GM19035 (cell line): ENCODE data around the gene OCIAD1.
"Not testable (repeated sequence)": the region's sequence is repeated elsewhere in the genome, so short reads cannot be mapped to it uniquely, and the experiment has no call there.

Experiments used
- ATAC-seq: cut with Tn5 transposase; IDR thresholded peaks from one replicate; pipeline ENCODE4 v1.9.1; 2021; ENCODE audit not compliant: unreplicated experiment

OCIAD1 gene

DNA sequence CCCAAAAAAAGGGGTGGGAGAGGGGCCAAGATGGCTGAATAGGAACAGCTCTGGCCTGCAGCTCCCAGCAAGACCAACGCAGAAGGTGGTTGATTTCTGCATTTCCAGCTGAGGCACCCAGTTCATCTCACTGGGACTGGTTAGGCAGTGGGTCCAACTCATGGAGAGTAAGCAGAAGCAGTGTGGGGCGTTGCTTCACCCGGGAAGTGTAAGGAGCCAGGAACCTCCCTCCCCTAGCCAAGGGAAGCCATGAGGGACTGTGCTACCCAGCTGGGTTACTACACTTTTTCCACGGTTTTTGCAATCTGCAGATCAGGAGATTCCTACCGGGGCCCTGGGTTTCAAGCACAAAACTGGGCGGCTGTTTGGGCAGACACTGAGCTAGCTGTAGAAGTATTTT, 13.9 kb upstream of the OCIAD1 start:
- ATAC-seq: no peak

DNA sequence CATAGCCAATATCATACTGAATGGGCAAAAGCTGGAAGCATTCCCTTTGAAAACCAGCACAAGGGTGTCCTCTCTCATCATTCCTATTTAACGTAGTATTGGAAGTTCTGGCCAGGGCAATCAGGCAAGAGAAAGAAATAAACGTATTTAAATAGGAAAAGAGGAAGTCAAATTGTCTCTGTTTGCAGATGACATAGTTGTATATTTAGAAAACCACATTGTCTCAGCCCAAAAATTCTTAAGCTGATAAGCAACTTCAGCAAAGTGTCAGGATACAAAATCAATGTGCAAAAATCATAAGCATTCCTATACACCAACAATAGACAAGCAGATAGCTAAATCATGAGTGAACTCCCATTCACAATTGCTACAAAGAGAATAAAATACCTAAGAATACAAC, 9.5 kb upstream of the OCIAD1 start:
- ATAC-seq: not testable (repeated sequence)

DNA sequence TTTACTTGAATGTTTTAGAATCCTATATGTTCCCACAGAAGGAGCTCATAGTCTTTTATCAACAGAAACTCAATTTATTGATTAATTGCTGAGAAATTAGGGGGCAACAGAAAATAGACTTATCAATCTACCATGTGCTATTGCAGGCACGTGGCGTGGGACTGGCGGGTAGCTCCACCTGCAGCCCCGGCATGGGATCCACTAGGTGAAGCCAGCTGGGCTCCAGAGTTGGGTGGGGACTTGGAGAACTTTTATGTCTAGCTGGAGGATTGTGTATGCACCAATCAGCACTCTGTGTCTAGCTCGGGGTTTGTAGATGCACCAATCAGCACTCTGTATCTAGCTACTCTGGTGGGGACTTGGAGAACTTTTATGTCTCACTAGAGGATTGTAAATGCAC, 3.3 kb upstream of the OCIAD1 start:
- ATAC-seq: no peak

DNA sequence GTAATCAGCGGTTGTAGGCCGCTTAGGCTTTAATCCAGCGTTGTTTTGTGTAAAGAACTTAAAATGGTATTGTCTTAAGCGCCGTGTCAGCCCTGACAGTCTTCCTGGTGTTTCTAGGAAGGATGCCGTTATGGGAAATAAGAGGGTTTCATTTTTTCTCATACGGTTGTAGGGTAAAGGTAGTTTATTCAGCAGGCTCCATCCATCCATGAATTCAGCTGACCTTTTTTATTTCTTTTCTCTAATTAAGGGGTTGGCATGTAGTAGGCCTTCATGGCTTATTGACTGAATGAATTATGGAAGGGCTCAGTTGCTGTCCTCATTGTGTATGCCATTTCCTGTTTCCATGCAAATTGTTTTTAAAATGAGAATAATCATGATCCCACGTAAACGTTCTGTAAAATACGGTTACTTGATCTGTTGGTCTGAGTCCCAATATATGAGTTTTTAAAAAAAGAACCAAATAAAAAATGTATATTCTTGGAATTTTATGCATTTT, 693 bp downstream of the OCIAD1 start:
- no peak for ATAC-seq

DNA sequence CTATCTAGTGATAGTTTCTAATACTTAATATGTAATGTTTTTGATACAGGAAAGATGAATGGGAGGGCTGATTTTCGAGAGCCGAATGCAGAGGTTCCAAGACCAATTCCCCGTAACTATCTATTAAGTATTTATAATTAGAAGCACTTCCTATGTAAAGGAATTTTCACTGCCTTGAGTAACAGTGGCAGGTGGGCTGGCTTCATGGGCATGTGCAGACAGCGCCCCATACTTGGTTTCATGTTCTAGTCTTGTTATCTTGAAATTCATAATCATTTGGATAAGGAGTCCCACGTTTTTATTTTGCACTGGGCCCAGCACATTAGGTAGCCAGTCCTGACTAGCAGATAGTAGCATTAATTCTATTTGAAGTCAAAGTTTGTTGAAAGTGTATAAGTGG, 1.7 kb downstream of the OCIAD1 start:
- ATAC-seq: no peak

DNA sequence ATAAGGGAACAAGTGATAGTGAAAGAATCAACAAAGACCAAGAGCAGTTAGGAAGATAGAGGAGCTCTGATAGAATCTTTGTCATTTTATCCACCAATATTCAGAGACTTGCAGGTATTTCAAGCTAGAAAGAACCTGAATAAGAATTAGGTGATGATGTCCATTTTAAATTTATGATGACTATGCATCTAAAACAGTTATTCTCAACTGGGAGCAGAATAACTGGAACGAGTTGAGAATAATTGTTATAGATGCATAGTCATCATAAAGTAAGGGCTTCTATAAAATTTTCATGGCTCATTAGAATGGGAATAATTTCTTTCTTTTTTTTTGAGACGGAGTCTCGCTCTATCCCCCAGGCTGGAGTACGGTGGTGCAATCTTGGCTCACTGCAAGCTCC, 5.8 kb downstream of the OCIAD1 start:
- no peak for ATAC-seq

DNA sequence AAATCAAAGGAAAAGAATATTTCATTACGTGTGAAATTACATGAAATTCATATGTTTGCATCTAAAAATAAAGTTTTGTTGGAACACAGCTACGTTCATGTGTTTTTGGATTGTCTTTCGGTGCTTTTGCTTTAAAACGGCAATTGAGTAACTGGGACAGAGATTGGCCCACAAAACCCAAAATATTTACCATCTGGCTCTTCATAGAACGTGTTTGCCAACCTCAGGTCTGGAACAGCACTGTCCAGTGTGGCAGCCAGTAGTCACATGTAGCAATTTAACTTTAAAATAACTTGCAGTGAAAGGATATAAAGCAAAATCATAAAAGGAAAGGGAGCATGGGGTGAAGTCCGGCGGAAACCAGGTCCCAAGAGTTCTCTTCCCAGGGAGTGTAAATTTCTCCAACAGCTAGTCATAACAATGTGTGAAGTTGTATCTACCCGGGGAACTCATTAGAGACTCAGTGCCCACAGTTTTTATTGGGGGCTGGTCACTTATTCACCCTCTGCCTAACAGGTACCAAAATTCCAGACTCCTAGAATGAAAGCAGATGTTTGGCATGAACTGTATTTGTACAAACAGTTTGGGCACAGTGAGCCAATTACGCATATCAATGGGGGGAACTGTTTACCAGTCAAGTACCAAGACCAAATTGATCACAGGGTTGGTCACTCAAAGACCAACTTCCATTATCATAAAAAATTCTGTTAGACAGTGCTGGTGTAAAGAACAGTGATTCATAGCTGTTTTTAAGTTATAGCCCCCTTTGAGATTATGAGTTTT, 10.3 kb downstream of the OCIAD1 start:
- ATAC-seq: no peak

DNA sequence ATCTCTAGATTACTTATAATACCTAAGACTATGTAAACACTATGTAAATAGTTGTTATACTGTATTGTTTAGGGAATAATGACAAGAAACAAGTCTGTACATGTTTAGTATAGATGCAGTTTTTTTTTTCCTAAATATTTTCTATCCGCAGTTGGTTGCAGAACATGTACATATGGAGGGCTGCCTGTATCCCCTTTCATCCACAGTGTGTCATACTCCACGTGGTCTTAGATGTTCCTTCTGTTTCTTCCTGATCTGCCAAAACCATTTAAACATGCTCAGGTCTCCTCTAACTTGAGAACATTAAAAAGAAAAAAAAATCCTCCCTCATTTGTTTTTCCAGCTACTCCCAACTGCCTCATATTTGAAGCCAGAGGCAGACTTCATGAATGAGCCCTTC, 14.0 kb downstream of the OCIAD1 start:
- ATAC-seq: no peak

DNA sequence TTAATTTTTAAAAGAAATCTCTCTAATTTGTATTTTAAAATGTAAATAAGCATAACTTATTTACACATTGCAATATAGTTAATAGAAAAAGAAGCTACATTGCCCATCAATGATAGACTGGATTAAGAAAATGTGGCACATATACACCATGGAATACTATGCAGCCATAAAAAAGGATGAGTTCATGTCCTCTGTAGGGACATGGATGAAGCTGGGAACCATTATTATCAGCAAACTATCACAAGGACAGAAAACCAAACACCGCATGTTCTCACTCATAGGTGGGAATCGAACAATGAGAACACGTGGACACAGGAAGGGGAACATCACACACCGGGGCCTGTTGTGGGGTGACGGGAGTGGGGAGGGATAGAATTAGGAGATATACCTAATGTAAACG, 17.9 kb downstream of the OCIAD1 start:
- not testable (repeated sequence) for ATAC-seq

DNA sequence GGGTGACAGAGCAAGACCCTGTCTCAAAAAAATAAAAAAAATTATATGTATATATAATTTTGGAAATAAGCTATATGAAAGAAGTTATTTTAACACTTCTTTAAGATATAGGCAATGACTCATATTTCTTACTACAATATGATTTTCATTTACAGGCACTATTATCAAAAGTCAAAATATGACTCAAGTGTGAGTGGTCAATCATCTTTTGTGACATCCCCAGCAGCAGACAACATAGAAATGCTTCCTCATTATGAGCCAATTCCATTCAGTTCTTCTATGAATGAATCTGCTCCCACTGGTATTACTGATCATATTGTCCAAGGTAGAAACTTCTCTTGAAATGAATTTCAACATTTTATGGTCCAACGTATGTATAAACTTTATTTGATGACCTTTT, 20.8 kb downstream of the OCIAD1 start:
- ATAC-seq: no peak

DNA sequence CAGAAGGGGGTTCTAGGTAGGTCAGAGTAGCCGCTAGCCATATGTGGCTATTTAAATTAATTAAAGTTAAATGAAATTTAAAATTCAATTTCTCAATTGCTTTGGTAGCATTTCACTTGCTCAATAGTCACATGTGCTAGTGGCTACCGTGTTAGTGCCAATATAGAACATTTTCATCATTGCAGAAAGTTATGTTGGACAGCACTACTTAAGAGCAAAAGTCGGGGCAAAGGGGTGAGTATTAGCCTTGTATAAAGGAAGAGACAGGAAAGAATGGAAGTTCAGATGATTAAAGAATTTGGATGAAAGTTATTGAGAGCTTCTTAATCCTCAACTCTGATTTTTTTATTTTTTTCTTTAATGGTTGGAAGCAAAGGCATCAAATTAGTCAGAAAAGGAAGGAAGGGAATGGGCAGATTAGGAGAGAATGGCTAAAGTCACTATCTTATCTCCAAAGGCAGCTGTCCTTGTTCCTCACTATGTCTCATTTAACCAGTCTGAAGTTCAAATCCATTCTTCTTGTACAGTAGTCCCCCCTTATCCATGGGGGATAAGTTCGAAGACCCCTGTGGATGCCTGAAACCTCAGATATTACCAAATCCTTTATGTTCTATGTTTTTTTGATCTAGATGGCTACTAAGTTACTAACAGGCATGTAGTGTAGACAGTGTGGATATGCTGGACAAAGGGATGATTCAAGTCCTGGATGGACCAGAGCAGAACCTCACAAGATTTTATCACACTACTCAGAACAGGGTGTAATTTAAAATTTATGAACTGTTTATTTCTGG, 22.9 kb downstream of the OCIAD1 start:
- ATAC-seq: no peak

DNA sequence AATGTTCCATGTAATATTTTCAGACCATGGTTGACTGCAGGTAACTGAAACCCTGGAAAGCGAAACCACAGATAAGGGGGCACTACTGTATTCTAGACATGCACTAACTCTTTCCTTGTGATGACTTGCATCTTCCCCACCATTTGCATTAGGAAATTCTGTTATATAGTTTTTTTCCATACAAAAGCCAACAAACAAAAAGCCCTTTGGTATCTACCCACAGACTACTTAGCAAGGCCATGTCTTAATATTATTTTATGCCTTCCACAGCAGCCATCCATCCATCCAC, 23.5 kb downstream of the OCIAD1 start:
- ATAC-seq: no peak

DNA sequence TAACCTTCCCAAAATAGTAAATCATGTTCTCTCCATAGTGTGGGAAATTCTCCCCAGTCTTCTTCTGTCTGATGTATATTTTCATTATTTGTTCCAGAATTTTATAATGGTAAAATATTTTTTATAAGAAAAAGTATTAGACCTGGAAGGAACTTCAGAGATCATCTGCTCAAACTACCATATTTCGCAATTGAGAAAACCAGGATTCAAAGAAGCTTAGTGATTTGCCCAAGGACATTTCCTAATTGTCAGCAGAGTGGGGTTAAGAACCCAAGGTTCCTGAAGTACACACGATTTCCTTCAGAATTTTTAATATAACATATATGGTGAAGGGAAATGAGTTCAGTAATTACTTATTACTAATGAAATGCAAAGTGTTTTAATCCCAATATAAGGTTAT, 24.1 kb downstream of the OCIAD1 start:
- ATAC-seq: no peak

DNA sequence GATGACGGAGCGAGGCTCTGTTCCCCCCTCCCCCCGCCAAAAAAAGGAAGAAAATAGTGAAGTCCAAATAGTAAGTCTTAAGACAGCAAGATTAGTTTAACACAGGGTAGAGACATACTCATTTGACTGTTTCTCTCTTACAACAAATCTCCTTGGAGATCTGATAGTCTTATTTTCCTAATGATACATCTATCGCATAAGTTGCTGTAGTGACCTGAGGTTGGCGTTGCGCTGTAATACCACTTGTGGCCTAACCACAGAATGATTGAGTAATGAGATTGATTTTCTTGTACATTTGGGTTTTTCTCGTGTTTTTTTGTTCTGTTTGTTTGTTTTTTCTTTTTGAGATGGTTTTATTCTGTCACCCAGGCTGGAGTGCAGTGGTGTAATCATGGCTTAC, 27.2 kb downstream of the OCIAD1 start:
- no peak for ATAC-seq

DNA sequence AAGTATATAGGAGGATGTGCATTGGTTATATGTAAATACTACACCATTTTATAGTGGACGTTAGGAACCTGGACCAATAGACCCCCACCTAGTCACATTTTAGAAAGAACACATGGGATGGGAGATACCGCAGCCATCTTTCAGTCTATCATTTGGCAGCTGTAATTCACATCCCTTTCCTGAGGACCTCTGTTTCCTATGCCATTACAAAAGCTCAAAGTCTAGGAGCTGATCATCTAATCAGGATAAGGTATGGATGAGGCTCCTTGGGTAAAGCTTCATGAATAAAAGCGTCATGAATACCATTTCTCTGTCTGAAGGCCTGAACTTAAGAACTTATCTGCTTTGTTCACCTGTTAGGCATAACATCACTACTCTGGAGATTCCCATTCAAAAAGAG, 31.1 kb downstream of the OCIAD1 start:
- no peak for ATAC-seq

DNA sequence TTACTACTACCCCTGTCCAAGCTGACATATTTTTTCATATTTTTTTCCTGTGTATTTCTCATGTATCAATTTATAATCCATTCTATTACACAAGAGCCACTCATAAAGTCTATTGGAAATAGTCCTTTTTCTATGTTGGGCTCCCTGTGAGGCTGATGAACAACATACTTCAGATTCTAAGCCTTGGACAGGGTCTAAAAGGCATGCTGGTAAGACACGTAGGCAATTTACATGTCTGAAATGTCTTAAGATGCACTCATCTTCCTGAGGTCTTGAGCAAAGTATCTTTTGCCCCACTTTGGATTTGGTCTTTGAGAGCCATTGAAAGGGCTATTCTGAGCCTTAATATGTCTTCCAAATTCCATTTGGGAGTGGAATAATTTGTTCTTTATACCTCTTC, 31.8 kb downstream of the OCIAD1 start:
- no peak for ATAC-seq

DNA sequence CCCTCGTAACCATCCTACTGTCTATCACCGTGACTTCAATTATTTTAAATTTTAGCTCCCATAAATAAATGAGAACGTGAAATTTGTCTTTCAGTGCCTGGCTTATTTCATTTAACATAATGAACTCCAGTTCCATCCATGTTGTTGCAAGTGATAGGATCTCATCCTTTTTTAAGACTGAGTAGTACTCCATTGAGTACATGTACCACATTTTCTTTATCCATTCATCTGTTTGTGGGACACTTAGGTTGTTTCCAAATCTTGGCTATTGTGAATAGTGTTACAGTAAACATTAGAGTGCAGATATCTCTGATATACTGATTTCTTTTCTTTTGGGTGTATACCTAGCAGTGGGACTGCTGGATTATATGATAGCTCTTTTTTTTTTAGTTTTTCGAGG, 32.8 kb downstream of the OCIAD1 start:
- ATAC-seq: no peak

DNA sequence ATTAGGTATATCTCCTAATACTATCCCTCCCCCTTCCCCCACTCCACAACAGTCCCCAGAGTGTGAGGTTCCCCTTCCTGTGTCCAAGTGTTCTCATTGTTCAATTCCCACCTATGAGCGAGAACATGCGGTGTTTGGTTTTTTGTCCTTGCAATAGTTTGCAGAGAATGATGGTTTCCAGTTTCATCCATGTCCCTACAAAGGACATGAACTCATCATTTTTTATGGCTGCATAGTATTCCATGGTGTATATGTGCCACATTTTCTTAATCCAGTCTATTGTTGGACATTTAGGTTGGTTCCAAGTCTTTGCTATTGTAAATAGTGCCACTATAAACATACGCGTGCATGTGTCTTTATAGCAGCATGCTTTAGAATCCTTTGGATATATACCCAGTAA, 33.8 kb downstream of the OCIAD1 start:
- ATAC-seq: not testable (repeated sequence)

DNA sequence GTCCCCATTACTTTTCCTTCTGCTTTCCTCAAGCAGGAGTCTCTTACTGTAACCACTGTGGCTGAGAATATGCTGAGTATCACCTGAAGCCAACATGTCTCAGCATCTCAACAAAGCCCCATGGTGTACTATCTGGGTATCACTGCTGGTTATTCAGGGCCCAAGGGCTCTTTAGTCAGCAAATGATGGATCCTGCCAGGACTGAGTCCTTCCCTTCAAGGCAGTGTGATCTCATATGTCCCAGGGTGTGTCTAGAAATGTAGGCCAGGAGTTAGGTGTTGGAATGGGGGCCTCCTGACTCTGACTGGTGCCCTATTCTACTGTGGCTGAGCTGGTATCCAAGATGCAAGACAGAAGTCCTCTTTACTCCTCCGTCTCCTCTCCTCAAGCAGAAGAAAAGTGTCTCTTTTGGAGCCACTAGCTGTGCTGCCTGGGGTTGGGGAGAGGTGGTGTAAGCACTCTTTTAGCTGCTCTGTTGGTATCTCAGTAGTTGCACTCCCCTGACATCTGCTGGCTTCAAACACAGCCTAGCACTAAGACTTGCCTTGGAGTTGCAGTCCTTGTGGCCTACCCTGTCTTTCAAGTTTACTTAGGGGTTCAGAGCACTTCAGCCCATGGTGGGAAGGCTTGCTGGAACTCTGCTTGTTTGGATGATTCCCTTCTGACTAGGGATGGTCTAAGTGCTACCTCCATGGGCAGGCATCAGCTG, 47.1 kb downstream of the OCIAD1 start:
- no peak for ATAC-seq

DNA sequence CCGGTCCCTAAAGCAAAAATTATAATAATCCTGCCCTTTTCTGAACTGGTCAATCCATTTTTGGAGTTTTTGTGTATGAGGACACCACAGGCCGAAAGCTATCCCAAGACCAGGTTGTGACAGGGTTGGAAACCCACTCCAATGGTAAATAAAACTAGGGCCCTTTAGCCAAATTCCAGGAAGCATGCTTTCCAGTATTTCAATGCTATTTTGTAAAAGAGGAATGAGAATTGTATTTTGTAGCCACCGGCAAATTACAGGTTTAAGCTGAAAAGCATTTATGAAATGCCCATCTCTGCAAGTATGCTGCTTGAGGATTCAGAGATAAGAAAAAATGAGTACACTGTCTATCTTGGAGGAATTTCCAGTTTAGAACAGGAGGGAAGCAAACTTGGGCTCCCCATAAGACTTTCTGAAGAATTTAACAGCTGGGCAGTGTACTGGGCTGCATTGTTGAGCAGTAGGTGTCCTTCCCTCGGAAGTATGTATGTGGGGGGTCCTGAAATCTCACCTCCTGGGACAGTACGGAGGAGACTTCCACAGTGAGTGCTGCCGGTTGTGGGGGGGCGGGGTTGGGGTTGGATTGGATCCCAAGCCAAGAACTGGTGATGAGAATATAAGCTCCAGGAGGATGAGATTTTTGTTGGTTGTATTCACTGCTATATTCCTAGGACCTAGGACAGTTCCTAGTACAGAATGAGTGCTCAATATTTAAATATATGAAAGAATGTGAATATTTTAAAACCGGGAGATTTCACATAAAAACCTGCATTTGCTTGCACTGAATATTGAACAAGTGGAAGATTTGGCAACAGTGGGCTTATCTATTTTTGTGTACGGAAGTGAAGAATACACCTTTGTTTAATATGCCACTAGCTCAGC, 48.9 kb downstream of the OCIAD1 start:
- ATAC-seq: no peak

DNA sequence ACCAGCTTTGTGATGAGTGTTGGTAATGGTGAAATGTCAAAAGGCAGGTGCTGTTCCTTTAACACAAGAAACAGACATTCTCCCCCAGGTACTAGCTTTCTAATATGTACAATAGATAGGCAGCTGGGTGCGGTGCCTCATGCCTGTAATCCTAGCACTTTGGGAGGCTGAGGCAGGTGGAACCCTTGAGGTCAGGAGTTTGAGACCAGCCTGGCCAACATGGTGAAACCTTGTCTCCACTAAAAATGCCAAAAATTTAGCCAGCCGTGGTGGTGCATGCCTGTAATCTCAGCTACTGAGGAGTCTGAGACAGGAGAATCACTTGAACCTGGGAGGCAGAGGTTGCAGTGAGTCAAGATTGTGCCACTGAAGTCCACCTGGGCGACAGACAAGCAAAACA, 50.8 kb downstream of the OCIAD1 start:
- ATAC-seq: not testable (repeated sequence)
